Measurements from ENCODE around the gene NELL2. TPM values are rescaled to one million over a fixed set of nuclear protein-coding genes. Genes with fewer than 3 reads are reported as not detected.

NELL2 gene
- total RNA-seq, 1 experiment from 2014 or later: 32.7 TPM

GRCh38 chr12:44697511-44697910, 178.6 kb downstream of the NELL2 start:
- no peak for TF ChIP-seq CTCF (conservative IDR thresholded peaks at IDR 0.05)
- H3K4me3 Mint-ChIP-seq: no peak overlapping the region
- H3K79me1 ChIP-seq (ENCODE audit: insufficient read depth, low read depth, low read length, poor library complexity, severe bottlenecking): no peaks in the 10 kb centered on the region

More at GRCh38 chr12:44697511-44697910, 178.6 kb downstream of the NELL2 start:
- no peak overlapping the region for H2AFZ ChIP-seq (ENCODE audit: low read length)
- H2BK120ac ChIP-seq (ENCODE audit: low read depth, low read length, poor library complexity, severe bottlenecking): no peak overlapping the region
- no peaks in the 10 kb centered on the region for H3K27me3 ChIP-seq (ENCODE audit: insufficient read depth, low read length)
- no peak overlapping the region for H3K4ac ChIP-seq (ENCODE audit: low read depth, low read length)
- Mint-ChIP-seq H3K27me3 (ENCODE audit: low read depth) (no peaks in the 10 kb centered on the region), H3K27ac (no peak overlapping the region), H3K36me3 (ENCODE audit: insufficient read depth in 1 of 3, low read depth in 3 of 3) (peaks cover 0 to 4% (median 2%) of the 10 kb centered on the region in 3 experiments; a peak in 1 of 7 replicates), H3K4me1 (peaks cover 19 to 24% of the 10 kb centered on the region in 2 experiments), H3K9me3 (no peaks in the 10 kb centered on the region)
- H3K79me2 ChIP-seq (ENCODE audit: insufficient read depth, low read length): no peaks in the 10 kb centered on the region
- H3K56ac ChIP-seq (ENCODE audit: insufficient read length, low read depth, low read length): no peak overlapping the region
- H3T11ph ChIP-seq (ENCODE audit: low read length): no peak overlapping the region
- H4K8ac ChIP-seq (replicated peaks; ENCODE audit: insufficient read length, low read depth, low read length): no peak overlapping the region
- no peaks in the 10 kb centered on the region; the same call in 1 of the 2 replicates for H3K4me1 ChIP-seq (ENCODE audit: insufficient read depth, low read length)
- no peak overlapping the region for H3K14ac ChIP-seq (ENCODE audit: insufficient read depth, low read length)
- H4K20me1 ChIP-seq (ENCODE audit: control insufficient read depth, insufficient read depth, insufficient read length): no peaks in the 10 kb centered on the region
- no peak overlapping the region for H2AK5ac ChIP-seq (ENCODE audit: insufficient read length, low read length)
- no peak overlapping the region for H4K91ac ChIP-seq (ENCODE audit: insufficient read length, low read depth, low read length)
- no CpG with 5 or more reads among the region's 2 CpGs for WGBS (ENCODE audit: extremely low coverage, insufficient read length, low lambda C conversion rate)
- H3K23ac ChIP-seq (ENCODE audit: insufficient read length, low read depth, low read length): no peak overlapping the region
- no peak overlapping the region for H2BK12ac ChIP-seq (ENCODE audit: insufficient read length, low read depth, low read length)
- no peak overlapping the region for H2BK5ac ChIP-seq (ENCODE audit: insufficient read length, low read length)
- no peak overlapping the region for H3K27ac ChIP-seq (ENCODE audit: insufficient read length, low read depth, low read length)
- H2BK15ac ChIP-seq (ENCODE audit: low read depth, low read length): no peak overlapping the region
- no peaks in the 10 kb centered on the region for H3K9me3 ChIP-seq (ENCODE audit: control insufficient read depth, low read depth, low read length)
- no peaks in the 10 kb centered on the region for H3K23me2 ChIP-seq (ENCODE audit: insufficient read length, low read depth, low read length, poor library complexity, severe bottlenecking)
- no peak overlapping the region for H3K4me2 ChIP-seq (ENCODE audit: insufficient read depth, insufficient read length, low read length)
- no peak overlapping the region for H2BK20ac ChIP-seq (ENCODE audit: low read depth, low read length, poor library complexity, severe bottlenecking)
- H3K9ac ChIP-seq (ENCODE audit: extremely low read depth, insufficient read length, low read length): no peak overlapping the region
- no peak for DNase-seq
- no peak overlapping the region for H3K18ac ChIP-seq (ENCODE audit: insufficient read length, low read depth, low read length)
- H4K5ac ChIP-seq (ENCODE audit: insufficient read length, low read depth, low read length): no peak overlapping the region

Data from H9 (cell line).